ENCODE measurements around the gene ZNF652.

ZNF652 gene

GRCh38 chr17:49327835-49328784 is 33.9 kb downstream of the ZNF652 start:
- no peak for TF ChIP-seq CTCF (conservative IDR thresholded peaks at IDR 0.05; ENCODE audit: control insufficient read depth, insufficient read depth, low read depth, low read length)
- no peak overlapping the region for H3K4me3 ChIP-seq (ENCODE audit: control insufficient read depth, low read depth, low read length)
- peak; percentile 42 for DNase-seq (ENCODE audit: low read depth)

GRCh38 chr17:49325980-49326379 is 36.1 kb downstream of the ZNF652 start:
- no peak for DNase-seq (ENCODE audit: low read depth)
- H3K4me3 ChIP-seq (ENCODE audit: control insufficient read depth, low read depth, low read length), result no peak overlapping the region
- TF ChIP-seq CTCF (conservative IDR thresholded peaks at IDR 0.05; ENCODE audit: control insufficient read depth, insufficient read depth, low read depth, low read length), result no peak

- no peak for TF ChIP-seq CTCF (conservative IDR thresholded peaks at IDR 0.05; ENCODE audit: control insufficient read depth, insufficient read depth, low read depth, low read length)
- no peak for DNase-seq (ENCODE audit: low read depth)
- no peak overlapping the region for H3K4me3 ChIP-seq (ENCODE audit: control insufficient read depth, low read depth, low read length)
Measured at GRCh38 chr17:49318435-49318965, 43.5 kb downstream of the ZNF652 start.

GRCh38 chr17:49316889-49317675 is 45.0 kb downstream of the ZNF652 start:
- H3K4me3 ChIP-seq (ENCODE audit: control insufficient read depth, low read depth, low read length), result no peak overlapping the region
- TF ChIP-seq CTCF (conservative IDR thresholded peaks at IDR 0.05; ENCODE audit: control insufficient read depth, insufficient read depth, low read depth, low read length), result no peak
- no peak for DNase-seq (ENCODE audit: low read depth)

- no peak overlapping the region for H3K4me3 ChIP-seq (ENCODE audit: control insufficient read depth, low read depth, low read length)
- DNase-seq (ENCODE audit: low read depth), result peak; percentile 58
- TF ChIP-seq CTCF (conservative IDR thresholded peaks at IDR 0.05; ENCODE audit: control insufficient read depth, insufficient read depth, low read depth, low read length), result no peak
Measured at GRCh38 chr17:49316258-49316570, 45.8 kb downstream of the ZNF652 start.

- TF ChIP-seq CTCF (conservative IDR thresholded peaks at IDR 0.05; ENCODE audit: control insufficient read depth, insufficient read depth, low read depth, low read length), result peak; percentile 89
- peak; percentile 91 for DNase-seq (ENCODE audit: low read depth)
- H3K4me3 ChIP-seq (ENCODE audit: control insufficient read depth, low read depth, low read length), result no peak overlapping the region
Measured at GRCh38 chr17:49315551-49316257, 46.3 kb downstream of the ZNF652 start.

All from fibroblast of mammary gland (primary cell).